Measurements from ENCODE around the gene HPCAL1.

- TF ChIP-seq CTCF (conservative IDR thresholded peaks at IDR 0.05; ENCODE audit: low read depth, low read length) (no peak), CEBPB (IDR thresholded peaks at IDR 0.05; ENCODE audit: low read depth, low read length) (no peak), BHLHE40 (IDR thresholded peaks at IDR 0.05; ENCODE audit: low read depth, low read length) (no peak), MAFK (IDR thresholded peaks at IDR 0.05; ENCODE audit: low read depth, low read length) (no peak), POLR2A (IDR thresholded peaks at IDR 0.05; ENCODE audit: low read depth, low read length) (no peak), USF2 (IDR thresholded peaks at IDR 0.05; ENCODE audit: low read depth, low read length) (no peak), CHD1 (IDR thresholded peaks at IDR 0.05; ENCODE audit: low read depth, low read length) (no peak), ELK1 (IDR thresholded peaks at IDR 0.05; ENCODE audit: borderline replicate concordance, low read depth, low read length) (no peak), RFX5 (IDR thresholded peaks at IDR 0.05; ENCODE audit: low read depth, low read length) (no peak)
Measured at GRCh38 chr2:10329880-10330699, 27.4 kb downstream of the HPCAL1 start.
